ENCODE data around the gene PRSS35.
"Not testable (repeated sequence)": the region's sequence is repeated elsewhere in the genome, so short reads cannot be mapped to it uniquely, and the experiment has no call there.

The PRSS35 gene

DNA sequence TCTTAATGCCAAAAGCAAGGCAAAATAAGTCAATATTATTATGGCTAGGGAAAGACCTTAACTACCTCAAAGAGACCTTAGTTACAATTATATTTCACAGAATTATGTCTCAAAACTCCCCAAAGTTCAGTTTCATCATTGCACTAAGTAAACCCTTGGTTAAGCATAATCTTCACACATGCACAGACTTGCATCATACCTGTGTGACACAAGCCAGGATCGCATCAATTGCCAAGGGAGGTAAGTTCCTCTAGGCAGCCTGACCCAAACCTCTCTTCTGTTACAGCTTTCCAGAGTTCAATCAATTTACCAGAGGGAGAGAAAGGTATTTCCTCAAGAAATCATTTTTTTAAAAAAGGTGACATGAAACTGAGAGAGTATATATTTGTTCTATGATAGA is 31.9 kb upstream of the PRSS35 start:
- H3K27ac ChIP-seq: no peak overlapping the region

GRCh38 chr6:83481938-83482337 is 30.4 kb upstream of the PRSS35 start:
- H3K36me3 ChIP-seq; H3K4me1 ChIP-seq; H3K27ac ChIP-seq; H3K27me3 ChIP-seq; intact Hi-C loops (cut with DNase I; ENCODE audit: low total_unique reads); DNase-seq; H3K9me3 ChIP-seq; H3K4me3 ChIP-seq: not testable (repeated sequence)

More for the DNA sequence above, 31.9 kb upstream of the PRSS35 start:
- no peaks in the 10 kb centered on the region for H3K27me3 ChIP-seq
- H3K36me3 ChIP-seq: no peaks in the 10 kb centered on the region
- no peaks in the 10 kb centered on the region for H3K4me1 ChIP-seq
- DNase-seq: no peak
- intact Hi-C loops (cut with DNase I; ENCODE audit: low total_unique reads): no loop called here
- TF ChIP-seq, protein P1, sequence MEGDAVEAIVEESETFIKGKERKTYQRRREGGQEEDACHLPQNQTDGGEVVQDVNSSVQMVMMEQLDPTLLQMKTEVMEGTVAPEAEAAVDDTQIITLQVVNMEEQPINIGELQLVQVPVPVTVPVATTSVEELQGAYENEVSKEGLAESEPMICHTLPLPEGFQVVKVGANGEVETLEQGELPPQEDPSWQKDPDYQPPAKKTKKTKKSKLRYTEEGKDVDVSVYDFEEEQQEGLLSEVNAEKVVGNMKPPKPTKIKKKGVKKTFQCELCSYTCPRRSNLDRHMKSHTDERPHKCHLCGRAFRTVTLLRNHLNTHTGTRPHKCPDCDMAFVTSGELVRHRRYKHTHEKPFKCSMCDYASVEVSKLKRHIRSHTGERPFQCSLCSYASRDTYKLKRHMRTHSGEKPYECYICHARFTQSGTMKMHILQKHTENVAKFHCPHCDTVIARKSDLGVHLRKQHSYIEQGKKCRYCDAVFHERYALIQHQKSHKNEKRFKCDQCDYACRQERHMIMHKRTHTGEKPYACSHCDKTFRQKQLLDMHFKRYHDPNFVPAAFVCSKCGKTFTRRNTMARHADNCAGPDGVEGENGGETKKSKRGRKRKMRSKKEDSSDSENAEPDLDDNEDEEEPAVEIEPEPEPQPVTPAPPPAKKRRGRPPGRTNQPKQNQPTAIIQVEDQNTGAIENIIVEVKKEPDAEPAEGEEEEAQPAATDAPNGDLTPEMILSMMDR (IDR thresholded peaks at IDR 0.05): no peak
- H3K4me3 ChIP-seq: no peak overlapping the region
- no peaks in the 10 kb centered on the region for H3K9me3 ChIP-seq

DNA sequence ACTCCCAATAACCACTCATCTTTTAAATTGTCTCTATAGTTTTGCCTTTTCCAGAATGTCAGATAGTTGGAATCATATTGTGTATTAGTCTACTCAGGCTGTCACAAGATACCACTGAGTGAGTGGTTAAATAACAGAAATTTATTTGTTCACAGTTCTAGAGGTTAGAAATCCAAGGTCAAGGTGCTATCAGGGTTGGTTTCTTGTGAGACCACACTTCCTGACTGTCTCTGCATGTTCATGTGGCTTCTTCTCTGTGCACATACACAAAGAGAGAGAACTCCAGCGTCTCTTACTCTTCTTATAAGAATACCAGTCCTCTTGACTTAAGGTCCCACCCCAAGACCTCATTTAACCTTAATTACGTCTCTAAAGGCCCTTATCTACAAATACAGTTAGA is 23.9 kb upstream of the PRSS35 start:
- TF ChIP-seq, protein P1 (IDR thresholded peaks at IDR 0.05): no peak
- Histone ChIP-seq H3K4me3 (no peak overlapping the region), H3K4me1 (no peaks in the 10 kb centered on the region), H3K9me3 (no peaks in the 10 kb centered on the region), H3K36me3 (no peaks in the 10 kb centered on the region), H3K27me3 (no peaks in the 10 kb centered on the region), H3K27ac (no peak overlapping the region)
- no peak for DNase-seq
- intact Hi-C loops (cut with DNase I; ENCODE audit: low total_unique reads): no loop called here

- no peaks in the 10 kb centered on the region for H3K9me3 ChIP-seq
- TF ChIP-seq, protein P1 (IDR thresholded peaks at IDR 0.05): no peak
- intact Hi-C loops (cut with DNase I; ENCODE audit: low total_unique reads): no loop called here
- DNase-seq: no peak
- H3K27me3 ChIP-seq: no peaks in the 10 kb centered on the region
- no peaks in the 10 kb centered on the region for H3K4me1 ChIP-seq
- H3K4me3 ChIP-seq: no peak overlapping the region
- H3K36me3 ChIP-seq: no peaks in the 10 kb centered on the region
- H3K27ac ChIP-seq: no peak overlapping the region
Measured at GRCh38 chr6:83488861-83489260, 23.5 kb upstream of the PRSS35 start.

- no peaks in the 10 kb centered on the region for H3K9me3 ChIP-seq
- no peak overlapping the region for H3K4me3 ChIP-seq
- DNase-seq: no peak
- no peaks in the 10 kb centered on the region for H3K27me3 ChIP-seq
- TF ChIP-seq, protein P1 (IDR thresholded peaks at IDR 0.05): no peak
- H3K27ac ChIP-seq: no peak overlapping the region
- H3K36me3 ChIP-seq: no peaks in the 10 kb centered on the region
- intact Hi-C loops (cut with DNase I; ENCODE audit: low total_unique reads): no loop called here
- no peaks in the 10 kb centered on the region for H3K4me1 ChIP-seq
Measured at GRCh38 chr6:83490217-83490807, 22.0 kb upstream of the PRSS35 start.

GRCh38 chr6:83505356-83505755 is 7.0 kb upstream of the PRSS35 start:
- Histone ChIP-seq H3K27me3 (no peaks in the 10 kb centered on the region), H3K36me3 (no peaks in the 10 kb centered on the region), H3K9me3 (no peaks in the 10 kb centered on the region), H3K4me3 (no peak overlapping the region), H3K27ac (no peak overlapping the region), H3K4me1 (peaks cover 0 to 16% (median 0%) of the 10 kb centered on the region in 4 donors)
- TF ChIP-seq, protein P1 (IDR thresholded peaks at IDR 0.05): no peak
- no peak for DNase-seq
- intact Hi-C loops (cut with DNase I; ENCODE audit: low total_unique reads): no loop called here

All from tibial artery (tissue), 4 donors.